Upper lobe of left lung (tissue), 4 donors: ENCODE data around the gene DNAJC18.

Source experiments
- CTCF ChIP-seq, 6 experiments: fragments of 450-650 bp in 4 of 6; fragments of 200-600 bp in 2 of 6; sonication (generic) in 2 of 6; IDR thresholded peaks; one replicate each; pipeline ENCODE4 v1.5.1; 2016 to 2019; ENCODE audit warnings: antibody characterized with exemption in 6 of 6
- EP300 ChIP-seq, 4 donors: sonication (generic); formaldehyde crosslinking; IDR thresholded peaks; one replicate each; pipeline ENCODE4 v1.5.1; 2017; ENCODE audit warnings: antibody characterized with exemption in 4 of 4, control low read depth in 2 of 4
- POLR2AphosphoS5 ChIP-seq, 2 donors: sonication (generic); formaldehyde crosslinking; IDR thresholded peaks; one replicate each; pipeline ENCODE4 v1.5.1; 2017; ENCODE audit warnings: antibody characterized with exemption in 2 of 2

- TF ChIP-seq CTCF (IDR thresholded peaks at IDR 0.05) (no peak), POLR2AphosphoS5 (IDR thresholded peaks at IDR 0.05) (peak in 1 of 2 donors; percentile 9), EP300 (IDR thresholded peaks at IDR 0.05) (no peak)
These were observed 35.8 kb upstream of the DNAJC18 start for GRCh38 chr5:139474890-139475791.
